Midbrain (tissue), 1 donor: ENCODE data around the gene HECW1.
"Not testable (repeated sequence)": the region's sequence is repeated elsewhere in the genome, so short reads cannot be mapped to it uniquely, and the experiment has no call there.

Experiments
- DNase-seq: peaks from one replicate; lab custom pipeline; 2025; lab: John Stamatoyannopoulos, UW

The HECW1 gene

DNA sequence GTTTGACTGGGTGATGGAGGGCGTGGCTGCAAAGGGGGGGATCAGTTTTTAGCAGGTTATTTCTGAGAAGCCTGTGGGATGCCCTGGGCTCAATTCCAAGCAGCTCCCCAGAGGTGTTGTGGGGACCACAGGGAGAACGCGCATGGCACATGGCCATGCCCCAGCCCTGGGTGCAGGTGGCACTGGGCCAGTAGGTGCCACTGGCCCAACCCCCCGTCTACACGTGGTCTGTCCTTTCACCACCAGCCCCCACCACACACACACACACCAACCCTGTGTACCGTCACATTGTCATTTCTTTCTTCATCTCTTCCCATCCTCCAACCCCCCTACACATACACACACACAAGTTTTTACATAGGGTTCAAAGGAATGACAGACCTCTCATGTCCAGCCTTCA lies 355.4 kb downstream of the HECW1 start:
- DNase-seq: no peak

DNA sequence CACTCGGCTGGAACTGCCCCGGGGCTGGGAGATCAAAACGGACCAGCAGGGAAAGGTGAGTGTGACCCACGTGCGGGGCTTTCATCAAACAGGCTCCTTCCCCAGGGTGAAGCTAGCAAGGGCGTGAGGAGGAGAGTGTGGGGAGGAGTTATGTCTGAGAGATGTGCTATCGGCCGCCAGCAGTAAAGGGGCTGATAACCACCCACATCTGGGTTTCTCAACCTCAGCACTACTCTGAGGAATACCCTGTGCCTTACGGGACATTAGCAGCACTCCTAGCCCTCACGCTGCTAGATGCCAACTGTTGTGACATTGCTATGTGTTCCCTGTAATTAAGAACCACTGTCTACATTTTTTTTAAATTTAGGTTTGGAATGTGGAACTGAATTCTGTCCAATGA lies 356.6 kb downstream of the HECW1 start:
- no peak for DNase-seq

- no peak for DNase-seq
These were observed 357.7 kb downstream of the HECW1 start for GRCh38 chr7:43470110-43470509.

DNA sequence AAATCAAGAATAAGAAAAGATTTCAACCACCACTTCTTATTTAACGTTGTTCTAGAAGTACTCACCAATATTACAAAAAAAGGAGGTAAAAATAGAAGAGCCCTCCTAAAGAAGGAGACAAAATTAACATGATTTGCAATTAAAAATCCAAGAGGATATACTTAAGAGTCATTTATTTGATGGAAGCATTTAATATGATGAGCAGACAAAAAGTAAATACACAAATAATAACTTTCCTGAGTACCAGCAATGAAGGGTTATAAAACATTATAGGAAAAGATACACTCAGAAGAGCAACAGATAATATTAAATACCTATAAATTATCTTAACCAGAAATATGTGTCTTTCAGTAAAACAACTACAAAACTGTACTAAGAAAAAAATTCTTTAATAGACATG lies 363.5 kb downstream of the HECW1 start:
- no peak for DNase-seq

GRCh38 chr7:43476896-43477295 lies 364.4 kb downstream of the HECW1 start:
- DNase-seq: no peak

- DNase-seq: no peak
These were observed 366.6 kb downstream of the HECW1 start for GRCh38 chr7:43479042-43479441.

DNA sequence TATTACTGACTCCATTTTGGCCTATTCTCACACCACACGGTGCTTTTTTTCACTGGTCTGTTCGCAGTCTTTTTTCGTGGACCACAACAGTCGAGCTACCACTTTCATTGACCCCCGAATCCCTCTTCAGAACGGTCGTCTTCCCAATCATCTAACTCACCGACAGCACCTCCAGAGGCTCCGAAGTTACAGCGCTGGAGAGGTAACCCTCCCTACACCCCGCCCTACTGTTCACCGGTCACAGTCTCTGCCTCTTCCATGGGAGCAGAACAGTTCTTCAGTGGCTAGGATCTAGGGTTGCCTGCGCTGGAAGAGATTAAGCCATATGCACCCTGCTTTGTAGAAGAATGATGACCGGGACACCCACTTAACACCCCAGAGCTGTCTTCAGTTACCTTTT lies 367.1 kb downstream of the HECW1 start:
- no peak for DNase-seq

GRCh38 chr7:43480581-43480980 lies 368.1 kb downstream of the HECW1 start:
- no peak for DNase-seq

DNA sequence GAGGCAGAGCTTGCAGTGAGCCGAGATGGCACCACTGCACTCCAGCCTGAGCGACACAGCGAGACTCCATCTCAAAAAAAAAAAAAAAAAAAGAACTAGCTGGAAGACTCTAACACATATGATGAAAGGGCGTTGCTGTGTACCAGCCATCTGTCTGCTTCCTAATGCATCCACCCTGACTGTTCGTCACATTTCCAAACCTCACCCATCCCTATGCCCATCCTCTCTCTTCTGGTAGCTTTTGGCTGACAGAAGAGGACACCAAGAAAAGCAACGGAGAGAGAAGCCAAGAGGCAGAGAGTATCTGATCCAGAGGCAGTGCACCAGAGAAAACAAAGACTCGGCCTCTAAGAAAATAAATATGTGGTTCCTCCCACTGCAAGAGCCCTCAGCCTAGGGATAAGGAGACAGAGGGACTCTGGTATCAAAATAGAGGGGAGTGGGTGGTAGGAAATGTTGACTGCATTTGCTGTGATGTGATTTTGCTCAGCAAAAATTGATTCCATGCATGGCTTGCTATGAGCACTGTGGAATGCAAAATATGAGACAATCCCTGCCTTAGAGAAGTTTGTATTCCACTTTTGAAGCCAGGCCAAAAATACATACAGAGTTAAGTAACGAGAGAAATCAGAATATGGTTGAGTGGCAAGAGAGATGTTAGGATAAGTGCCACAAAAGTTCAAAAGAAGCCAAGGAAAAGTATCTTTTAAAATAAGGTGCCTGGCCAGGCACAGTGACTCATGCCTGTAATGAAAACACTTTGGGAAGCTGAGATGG lies 369.6 kb downstream of the HECW1 start:
- DNase-seq: no peak

DNA sequence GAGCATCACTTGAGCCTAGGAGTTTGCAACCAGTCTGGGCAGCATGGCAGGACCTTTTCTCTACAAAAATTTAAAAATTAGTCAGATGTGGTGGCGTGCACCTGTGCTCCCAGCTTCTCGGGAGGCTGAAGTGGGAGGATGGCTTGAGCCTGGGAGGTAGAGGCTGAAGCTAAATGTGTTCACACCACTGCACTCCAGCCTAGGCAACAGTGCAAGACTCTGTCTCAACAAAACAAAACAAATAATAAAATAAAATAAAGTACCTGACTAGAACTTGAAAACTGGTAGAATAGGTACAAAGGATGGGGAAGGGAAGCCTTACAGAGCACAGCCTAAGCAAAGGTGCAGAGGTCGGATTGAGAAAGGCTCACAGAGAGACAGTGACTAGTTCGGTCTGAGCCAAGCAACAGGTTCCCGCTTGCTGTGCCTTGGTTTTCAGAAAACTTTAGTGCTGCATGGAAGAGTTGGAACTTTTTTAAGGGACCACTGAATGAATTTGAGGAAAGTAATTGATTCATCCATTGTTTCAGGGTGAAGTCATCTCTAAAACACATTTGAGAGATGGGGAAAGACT lies 370.3 kb downstream of the HECW1 start:
- no peak for DNase-seq

- no peak for DNase-seq
These were observed 372.4 kb downstream of the HECW1 start for GRCh38 chr7:43484678-43485395.

- no peak for DNase-seq
These were observed 373.1 kb downstream of the HECW1 start for GRCh38 chr7:43485580-43485979.

DNA sequence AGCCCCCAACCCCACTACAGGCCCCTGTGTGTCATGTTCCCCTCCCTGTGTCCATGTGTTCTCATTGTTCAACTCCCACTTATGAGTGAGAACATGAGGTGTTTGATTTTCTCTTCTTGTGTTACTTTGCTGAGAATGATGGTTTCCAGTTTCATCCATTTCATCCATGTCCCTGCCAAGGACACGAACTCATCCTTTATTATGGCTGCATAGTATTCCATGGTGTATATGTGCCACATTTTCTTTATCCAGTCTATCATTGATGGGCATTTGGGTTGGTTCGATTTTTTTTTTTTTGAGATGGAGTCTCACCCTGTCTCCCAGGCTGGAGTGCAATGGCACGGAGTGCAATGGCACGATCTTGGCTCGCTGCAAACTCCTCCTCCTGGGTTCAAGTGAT lies 373.6 kb downstream of the HECW1 start:
- not testable (repeated sequence) for DNase-seq

GRCh38 chr7:43486634-43487033 lies 374.2 kb downstream of the HECW1 start:
- no peak for DNase-seq

- DNase-seq: no peak
These were observed 375.3 kb downstream of the HECW1 start for GRCh38 chr7:43487731-43488073.

- no peak for DNase-seq
These were observed 376.8 kb downstream of the HECW1 start for GRCh38 chr7:43489257-43489656.

- DNase-seq: no peak
These were observed 377.6 kb downstream of the HECW1 start for GRCh38 chr7:43490016-43490415.

GRCh38 chr7:43491123-43491522 lies 378.7 kb downstream of the HECW1 start:
- DNase-seq: no peak

- DNase-seq: no peak
These were observed 379.5 kb downstream of the HECW1 start for GRCh38 chr7:43491984-43492383.

DNA sequence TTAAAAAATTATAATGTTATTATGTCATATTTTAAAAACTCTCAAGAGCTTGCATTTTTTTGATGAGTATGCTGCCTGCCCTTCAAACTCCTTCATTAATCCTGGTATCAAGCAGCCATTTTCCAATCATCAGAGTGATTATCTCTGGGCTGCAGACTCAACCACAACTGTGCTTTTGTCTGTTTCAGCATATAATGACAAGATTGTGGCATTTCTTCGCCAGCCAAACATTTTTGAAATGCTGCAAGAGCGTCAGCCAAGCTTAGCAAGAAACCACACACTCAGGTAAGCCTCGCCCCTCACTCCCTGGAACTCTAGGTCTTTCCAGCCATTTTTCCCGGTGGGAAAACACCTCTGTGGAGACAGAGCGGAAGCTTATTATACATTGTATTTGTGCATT lies 380.4 kb downstream of the HECW1 start:
- DNase-seq: no peak

- DNase-seq: no peak
These were observed 383.1 kb downstream of the HECW1 start for GRCh38 chr7:43495572-43495971.

GRCh38 chr7:43496596-43496995 lies 384.1 kb downstream of the HECW1 start:
- no peak for DNase-seq

- no peak for DNase-seq
These were observed 389.4 kb downstream of the HECW1 start for GRCh38 chr7:43501870-43502269.
